HCT116 (cell line): ENCODE measurements around the gene CNTN4. TPM values are rescaled to one million over a fixed set of nuclear protein-coding genes. Genes with fewer than 3 reads are reported as not detected.

ENCODE experiments used
- ATAC-seq: fragments of 200-7000 bp; cut with Tn5 transposase; 2 replicates; pipeline ENCODE4 v1.9.1; 2020; ENCODE audit warnings: mild to moderate bottlenecking, moderate library complexity
- BruUV-seq: library from RNA; stranded (reverse); fragments of 400-500 nt; replicated peaks from 2 replicates; lab custom pipeline; 2021; lab: Mats Ljungman, UMichigan
- CTCF ChIA-PET: fragments of 300-600 bp; sonication (Branson Sonifier 250); formaldehyde crosslinking; loops from one replicate; lab custom pipeline; 2021; ENCODE audit warnings: antibody characterized with exemption; lab: Charles Lee
- POLR2A ChIA-PET: fragments of 300-600, 350-600 bp; sonication (Branson Sonifier 250); formaldehyde crosslinking; loops from one replicate; lab custom pipeline; 2021; ENCODE audit warnings: antibody characterized with exemption; lab: Charles Lee
- RAD21 ChIA-PET, 2 experiments: fragments of 300-600 bp; sonication (Branson Sonifier 250); formaldehyde crosslinking; loops; one replicate each; lab custom pipeline; 2023; ENCODE audit warnings: low total read pairs in 2 of 2; ENCODE audit not compliant: uncharacterized antibody in 2 of 2, unreplicated experiment in 2 of 2, low non-redundant PET in 1 of 2; lab: Charles Lee
- DNase-seq: peaks from one replicate; pipeline ENCODE4 v3.0.0-alpha.2; 2010; ENCODE audit warnings: low read depth, low spot score
- H2AFZ ChIP-seq: fragments of 200-600 bp; shearing (Covaris generic), sonication (generic); 2 replicates; pipeline ENCODE4 v1.6.1; 2017; ENCODE audit warnings: low read depth, mixed run types, mixed read lengths, antibody characterized with exemption, low read length; ENCODE audit not compliant: poor library complexity, severe bottlenecking
- H3K27ac ChIP-seq: 2 replicates; pipeline ENCODE4 v1.5.1; 2012; ENCODE audit warnings: low read depth, low read length
- H3K27me3 ChIP-seq: fragments of 200-600 bp; sonication (generic); 2 replicates; pipeline ENCODE4 v1.6.1; 2016; ENCODE audit warnings: mixed run types, low read length, mixed read lengths; ENCODE audit not compliant: insufficient read depth
- H3K36me3 ChIP-seq, 2 experiments: fragments of 200-500 bp in 1 of 2; fragments of 200-600 bp in 1 of 2; sonication (Bioruptor generic) in 1 of 2; sonication (generic) in 1 of 2; 2 replicates each; pipeline versions ENCODE4 v1.5.1 to v1.6.1; 2014 to 2016; ENCODE audit warnings: low read length in 2 of 2, inconsistent platforms in 1 of 2, mixed read lengths in 1 of 2, mixed run types in 1 of 2; ENCODE audit not compliant: insufficient read depth in 2 of 2, control insufficient read depth in 1 of 2
- H3K4me1 ChIP-seq, 2 experiments: fragments of 200-600 bp in 1 of 2; sonication (generic) in 1 of 2; 2 replicates each; pipeline versions ENCODE4 v1.5.1 to v1.6.1; 2012 to 2017; ENCODE audit warnings: low read length in 2 of 2, inconsistent platforms in 1 of 2, mild to moderate bottlenecking in 1 of 2, mixed read lengths in 1 of 2, mixed run types in 1 of 2, moderate library complexity in 1 of 2; ENCODE audit not compliant: insufficient read depth in 2 of 2, control insufficient read depth in 1 of 2
- H3K4me2 ChIP-seq: fragments of 200-600 bp; sonication (generic); 2 replicates; pipeline ENCODE4 v1.6.1; 2017; ENCODE audit warnings: mixed run types, low read length, mixed read lengths
- H3K4me3 ChIP-seq, 2 experiments: fragments of 200-600 bp in 1 of 2; sonication (generic) in 1 of 2; replicated peaks in 1 of 2; 2 replicates each; pipeline ENCODE4 v1.5.1; 2011 to 2016; ENCODE audit warnings: low read length in 2 of 2, control low read depth in 1 of 2, low read depth in 1 of 2, mild to moderate bottlenecking in 1 of 2, mixed read lengths in 1 of 2, mixed run types in 1 of 2
- H3K79me2 ChIP-seq: fragments of 200-600 bp; sonication (generic); 2 replicates; pipeline ENCODE4 v1.6.1; 2017; ENCODE audit warnings: mild to moderate bottlenecking, mixed run types, low read length, moderate library complexity, mixed read lengths; ENCODE audit not compliant: insufficient read depth
- H3K9ac ChIP-seq: fragments of 200-600 bp; sonication (generic); 2 replicates; pipeline ENCODE4 v1.6.1; 2016; ENCODE audit warnings: low read length, mixed read lengths
- H3K9me2 ChIP-seq: fragments of 200-600 bp; sonication (generic), shearing (Covaris generic); 2 replicates; pipeline ENCODE4 v1.6.1; 2017; ENCODE audit warnings: mixed run types, mild to moderate bottlenecking, moderate library complexity; ENCODE audit not compliant: insufficient read depth
- H3K9me3 ChIP-seq, 2 experiments: fragments of 200-500 bp in 1 of 2; fragments of 200-600 bp in 1 of 2; sonication (Bioruptor generic) in 1 of 2; sonication (generic) in 1 of 2; 2 replicates each; pipeline ENCODE4 v1.6.1; 2014 to 2017; ENCODE audit warnings: low read length in 2 of 2, mixed read lengths in 2 of 2, inconsistent platforms in 1 of 2, low read depth in 1 of 2, mild to moderate bottlenecking in 1 of 2, mixed run types in 1 of 2, moderate library complexity in 1 of 2; ENCODE audit not compliant: control insufficient read depth in 1 of 2, insufficient read depth in 1 of 2
- H4K20me1 ChIP-seq: fragments of 200-600 bp; sonication (generic), shearing (Covaris generic); 2 replicates; pipeline ENCODE4 v1.6.1; 2017; ENCODE audit warnings: mixed run types, mild to moderate bottlenecking, moderate library complexity; ENCODE audit not compliant: insufficient read depth
- CBX3 ChIP-seq: IDR thresholded peaks from 2 replicates; pipeline ENCODE4 v1.6.1; 2012; ENCODE audit warnings: low read depth
- CEBPB ChIP-seq: IDR thresholded peaks from 2 replicates; pipeline ENCODE4 v1.6.1; 2012; ENCODE audit warnings: low read depth
- EGR1 ChIP-seq: IDR thresholded peaks from 2 replicates; pipeline ENCODE4 v1.6.1; 2012; ENCODE audit warnings: low read depth
- ELF1 ChIP-seq: IDR thresholded peaks from 2 replicates; pipeline ENCODE4 v1.6.1; 2012; ENCODE audit warnings: low read depth, borderline replicate concordance
- EZH2 ChIP-seq: fragments of 200-600 bp; sonication (generic); IDR thresholded peaks from 2 replicates; pipeline ENCODE4 v1.6.1; 2017; ENCODE audit warnings: antibody characterized with exemption, mixed run types
- EZH2phosphoT487 ChIP-seq: fragments of 200-600 bp; IDR thresholded peaks from 2 replicates; pipeline ENCODE4 v1.6.1; 2018; ENCODE audit warnings: antibody characterized with exemption, borderline replicate concordance
- FOSL1 ChIP-seq: IDR thresholded peaks from 2 replicates; pipeline ENCODE4 v1.6.1; 2012; ENCODE audit warnings: low read depth
- JUND ChIP-seq: IDR thresholded peaks from 2 replicates; pipeline ENCODE4 v1.6.1; 2012
- RAD21 ChIP-seq: IDR thresholded peaks from 2 replicates; pipeline ENCODE4 v1.6.1; 2012; ENCODE audit warnings: low read depth, mild to moderate bottlenecking
- SRF ChIP-seq: IDR thresholded peaks from 2 replicates; pipeline ENCODE4 v1.6.1; 2012; ENCODE audit warnings: low read depth
- ZFX ChIP-seq: fragments of 450-650 bp; IDR thresholded peaks from 2 replicates; pipeline ENCODE4 v1.6.1; 2017
- intact Hi-C: fragments of 100-400 bp; cut with micrococcal nuclease; formaldehyde crosslinking; loops from 2 replicates; pipeline ENCODE4 v1.10.0; 2022
- total RNA-seq: library from RNA; stranded (reverse); gene quantifications from one replicate; pipeline ENCODE4 v1.2.1, GENCODE V29; 2021; ENCODE audit not compliant: unreplicated experiment
- TF ChIP-seq, protein P1 (sequence below), 3 experiments: fragments of 200-600 bp in 1 of 3; sonication (generic) in 1 of 3; IDR thresholded peaks in 2 of 3; conservative IDR thresholded peaks in 1 of 3; 2 replicates each; pipeline ENCODE4 v1.5.1; 2012 to 2017; ENCODE audit warnings: low read depth in 2 of 3, low read length in 2 of 3, antibody characterized with exemption in 1 of 3, borderline replicate concordance in 1 of 3, control low read depth in 1 of 3, mild to moderate bottlenecking in 1 of 3, mixed read lengths in 1 of 3, mixed run types in 1 of 3, moderate library complexity in 1 of 3; ENCODE audit not compliant: insufficient read depth in 1 of 3
- TF ChIP-seq, protein P2 (sequence below): IDR thresholded peaks from 2 replicates; pipeline ENCODE4 v1.6.1; 2012
- TF ChIP-seq, protein P3 (sequence below): IDR thresholded peaks from 2 replicates; pipeline ENCODE4 v1.6.1; 2012
- TF ChIP-seq, protein P4 (sequence below): IDR thresholded peaks from 2 replicates; pipeline ENCODE4 v1.6.1; 2011; ENCODE audit warnings: mild to moderate bottlenecking, low read length, moderate library complexity; ENCODE audit not compliant: insufficient replicate concordance; ENCODE audit errors: extremely low read depth

The CNTN4 gene
- total RNA-seq, 1 experiment from 2014 or later, result not detected

DNA sequence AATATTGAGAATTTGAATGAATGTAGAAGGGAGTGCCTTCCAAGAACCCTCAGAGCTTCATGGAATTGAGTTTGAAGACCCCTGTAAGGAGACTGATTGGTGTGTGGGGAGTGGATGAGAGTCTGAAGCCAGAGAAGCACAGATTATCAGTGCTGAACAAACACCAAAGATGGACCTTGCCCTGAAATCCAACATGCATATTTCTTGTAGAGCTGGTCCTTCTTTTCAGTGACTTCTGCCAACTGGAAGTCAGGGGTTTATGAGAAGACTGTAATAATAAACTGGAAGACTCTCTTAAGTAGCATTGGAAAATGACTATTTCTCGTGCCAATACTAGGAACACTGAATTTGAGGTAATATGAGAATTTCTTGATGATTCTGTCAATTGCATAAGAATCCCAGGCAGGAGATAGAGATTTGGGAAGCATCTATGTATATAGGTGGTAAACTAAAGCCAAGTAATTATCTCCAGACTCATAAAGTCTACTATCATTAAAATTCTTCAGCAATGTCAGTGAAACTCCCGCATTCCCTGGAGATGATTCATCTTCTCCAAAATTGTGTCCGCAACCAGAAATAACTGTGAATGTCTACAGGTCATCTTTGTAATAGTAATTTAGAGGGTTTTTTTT lies 797.8 kb downstream of the CNTN4 start:
- ChIA-PET CTCF (no interaction called here), POLR2A (no interaction called here), RAD21 (no interaction called here)
- ATAC-seq (no peak), DNase-seq (no peak)
- Histone ChIP-seq H3K36me3 (no peaks in the 10 kb centered on the region), H4K20me1 (no peaks in the 10 kb centered on the region), H3K4me2 (no peak overlapping the region), H3K79me2 (no peaks in the 10 kb centered on the region), H3K27me3 (no peaks in the 10 kb centered on the region), H3K9me2 (no peaks in the 10 kb centered on the region), H3K9ac (no peak overlapping the region), H3K4me3 (no peak overlapping the region), H3K9me3 (peaks cover 3 to 15% of the 10 kb centered on the region in 2 experiments; a peak in 2 of 4 replicates), H3K4me1 (no peaks in the 10 kb centered on the region), H3K27ac (no peak overlapping the region), H2AFZ (no peak overlapping the region)
- intact Hi-C loops, result no loop called here
- no peak for TF ChIP-seq SRF
- no peak for TF ChIP-seq EGR1
- no peak for TF ChIP-seq ZFX
- no peak for TF ChIP-seq EZH2
- TF ChIP-seq, protein P1, sequence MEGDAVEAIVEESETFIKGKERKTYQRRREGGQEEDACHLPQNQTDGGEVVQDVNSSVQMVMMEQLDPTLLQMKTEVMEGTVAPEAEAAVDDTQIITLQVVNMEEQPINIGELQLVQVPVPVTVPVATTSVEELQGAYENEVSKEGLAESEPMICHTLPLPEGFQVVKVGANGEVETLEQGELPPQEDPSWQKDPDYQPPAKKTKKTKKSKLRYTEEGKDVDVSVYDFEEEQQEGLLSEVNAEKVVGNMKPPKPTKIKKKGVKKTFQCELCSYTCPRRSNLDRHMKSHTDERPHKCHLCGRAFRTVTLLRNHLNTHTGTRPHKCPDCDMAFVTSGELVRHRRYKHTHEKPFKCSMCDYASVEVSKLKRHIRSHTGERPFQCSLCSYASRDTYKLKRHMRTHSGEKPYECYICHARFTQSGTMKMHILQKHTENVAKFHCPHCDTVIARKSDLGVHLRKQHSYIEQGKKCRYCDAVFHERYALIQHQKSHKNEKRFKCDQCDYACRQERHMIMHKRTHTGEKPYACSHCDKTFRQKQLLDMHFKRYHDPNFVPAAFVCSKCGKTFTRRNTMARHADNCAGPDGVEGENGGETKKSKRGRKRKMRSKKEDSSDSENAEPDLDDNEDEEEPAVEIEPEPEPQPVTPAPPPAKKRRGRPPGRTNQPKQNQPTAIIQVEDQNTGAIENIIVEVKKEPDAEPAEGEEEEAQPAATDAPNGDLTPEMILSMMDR (IDR thresholded peaks at IDR 0.05 in 2 of 3, conservative IDR thresholded peaks at IDR 0.05 in 1 of 3; ENCODE audit: borderline replicate concordance in 1 of 3, insufficient read depth in 1 of 3, low read depth in 2 of 3, low read length in 2 of 3), result no peak
- TF ChIP-seq CEBPB, result no peak
- TF ChIP-seq RAD21, result no peak
- no peak for TF ChIP-seq CBX3
- TF ChIP-seq, protein P2, sequence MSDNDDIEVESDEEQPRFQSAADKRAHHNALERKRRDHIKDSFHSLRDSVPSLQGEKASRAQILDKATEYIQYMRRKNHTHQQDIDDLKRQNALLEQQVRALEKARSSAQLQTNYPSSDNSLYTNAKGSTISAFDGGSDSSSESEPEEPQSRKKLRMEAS, result no peak
- TF ChIP-seq ELF1, result no peak
- TF ChIP-seq EZH2phosphoT487, result no peak
- TF ChIP-seq, protein P3, sequence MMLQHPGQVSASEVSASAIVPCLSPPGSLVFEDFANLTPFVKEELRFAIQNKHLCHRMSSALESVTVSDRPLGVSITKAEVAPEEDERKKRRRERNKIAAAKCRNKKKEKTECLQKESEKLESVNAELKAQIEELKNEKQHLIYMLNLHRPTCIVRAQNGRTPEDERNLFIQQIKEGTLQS, result no peak
- no peak for TF ChIP-seq FOSL1
- TF ChIP-seq, protein P4, sequence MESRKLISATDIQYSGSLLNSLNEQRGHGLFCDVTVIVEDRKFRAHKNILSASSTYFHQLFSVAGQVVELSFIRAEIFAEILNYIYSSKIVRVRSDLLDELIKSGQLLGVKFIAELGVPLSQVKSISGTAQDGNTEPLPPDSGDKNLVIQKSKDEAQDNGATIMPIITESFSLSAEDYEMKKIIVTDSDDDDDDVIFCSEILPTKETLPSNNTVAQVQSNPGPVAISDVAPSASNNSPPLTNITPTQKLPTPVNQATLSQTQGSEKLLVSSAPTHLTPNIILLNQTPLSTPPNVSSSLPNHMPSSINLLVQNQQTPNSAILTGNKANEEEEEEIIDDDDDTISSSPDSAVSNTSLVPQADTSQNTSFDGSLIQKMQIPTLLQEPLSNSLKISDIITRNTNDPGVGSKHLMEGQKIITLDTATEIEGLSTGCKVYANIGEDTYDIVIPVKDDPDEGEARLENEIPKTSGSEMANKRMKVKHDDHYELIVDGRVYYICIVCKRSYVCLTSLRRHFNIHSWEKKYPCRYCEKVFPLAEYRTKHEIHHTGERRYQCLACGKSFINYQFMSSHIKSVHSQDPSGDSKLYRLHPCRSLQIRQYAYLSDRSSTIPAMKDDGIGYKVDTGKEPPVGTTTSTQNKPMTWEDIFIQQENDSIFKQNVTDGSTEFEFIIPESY, result no peak
- no peak for TF ChIP-seq JUND
- TF ChIP-seq, all 23 proteins: peak for 0
- no TSS peak for BruUV-seq
